ENCODE results near the gene PDZD7. TPM values are rescaled to one million over a fixed set of nuclear protein-coding genes. Genes with fewer than 3 reads are reported as not detected.

The PDZD7 gene
- total and polyA plus RNA-seq, 4 donors, result 0.09 to 1.3 (median 0.55) TPM

GRCh38 chr10:100984672-100985177 lies 46.2 kb downstream of the PDZD7 start:
- DNase-seq, result no peak
- no peak overlapping the region for H3K27ac ChIP-seq (ENCODE audit: low read depth in 1 of 2, low read length in 1 of 2)
- peaks cover 7 to 21% (median 10%) of the 10 kb centered on the region in 5 donors for H3K4me1 ChIP-seq (ENCODE audit: control insufficient read depth in 5 of 5, insufficient read depth in 5 of 5, low read length in 5 of 5)
- H3K4me3 ChIP-seq, result no peak overlapping the region
- ATAC-seq (ENCODE audit: insufficient read depth, low FRiP score), result no peak
- no peak for TF ChIP-seq CTCF (IDR thresholded peaks at IDR 0.05; ENCODE audit: control extremely low read depth, extremely low read depth)
- WGBS, 2 donors, result 76 to 81% methylated on average over 2 of the region's 2 CpGs
- no peaks in the 10 kb centered on the region for H3K9me3 ChIP-seq (ENCODE audit: control insufficient read depth in 4 of 4, insufficient read depth in 3 of 4, low read length in 3 of 4)
- no peaks in the 10 kb centered on the region for H3K27me3 ChIP-seq (ENCODE audit: control insufficient read depth in 3 of 3, insufficient read depth in 3 of 3, low read length in 2 of 3)
- H3K36me3 ChIP-seq (ENCODE audit: control insufficient read depth in 4 of 4, insufficient read depth in 4 of 4, low read length in 4 of 4), result peaks cover 3 to 35% (median 30%) of the 10 kb centered on the region in 4 donors
- no peak overlapping the region for H3K9ac ChIP-seq (ENCODE audit: insufficient read depth in 1 of 2, low read length in 2 of 2)

- H3K4me1 ChIP-seq (ENCODE audit: control insufficient read depth in 5 of 5, insufficient read depth in 5 of 5, low read length in 5 of 5), result peaks cover 7 to 21% (median 10%) of the 10 kb centered on the region in 5 donors
- DNase-seq (no peak), ATAC-seq (ENCODE audit: insufficient read depth, low FRiP score) (no peak)
- H3K27ac ChIP-seq (ENCODE audit: low read depth in 1 of 2, low read length in 1 of 2), result no peak overlapping the region
- H3K9ac ChIP-seq (ENCODE audit: insufficient read depth in 1 of 2, low read length in 2 of 2), result no peak overlapping the region
- H3K36me3 ChIP-seq (ENCODE audit: control insufficient read depth in 4 of 4, insufficient read depth in 4 of 4, low read length in 4 of 4), result peaks cover 3 to 33% (median 28%) of the 10 kb centered on the region in 4 donors
- H3K9me3 ChIP-seq (ENCODE audit: control insufficient read depth in 4 of 4, insufficient read depth in 3 of 4, low read length in 3 of 4), result no peaks in the 10 kb centered on the region
- 83 to 92% methylated on average over 13 of the region's 13 CpGs for WGBS, 2 donors
- TF ChIP-seq CTCF (IDR thresholded peaks at IDR 0.05; ENCODE audit: control extremely low read depth, extremely low read depth), result no peak
- no peak overlapping the region for H3K4me3 ChIP-seq
- H3K27me3 ChIP-seq (ENCODE audit: control insufficient read depth in 3 of 3, insufficient read depth in 3 of 3, low read length in 2 of 3), result no peaks in the 10 kb centered on the region
Observed at GRCh38 chr10:100983868-100984671, 46.9 kb downstream of the PDZD7 start.

GRCh38 chr10:100982916-100983830 lies 47.8 kb downstream of the PDZD7 start:
- 93 to 94% methylated on average over 24 of the region's 24 CpGs for WGBS, 2 donors
- Histone ChIP-seq H3K9me3 (ENCODE audit: control insufficient read depth in 4 of 4, insufficient read depth in 3 of 4, low read length in 3 of 4) (no peaks in the 10 kb centered on the region), H3K36me3 (ENCODE audit: control insufficient read depth in 4 of 4, insufficient read depth in 4 of 4, low read length in 4 of 4) (peaks cover 3 to 34% (median 33%) of the 10 kb centered on the region in 4 donors), H3K27me3 (ENCODE audit: control insufficient read depth in 3 of 3, insufficient read depth in 3 of 3, low read length in 2 of 3) (no peaks in the 10 kb centered on the region), H3K4me1 (ENCODE audit: control insufficient read depth in 5 of 5, insufficient read depth in 5 of 5, low read length in 5 of 5) (peaks cover 2 to 17% (median 10%) of the 10 kb centered on the region in 5 donors), H3K4me3 (no peak overlapping the region), H3K9ac (ENCODE audit: insufficient read depth in 1 of 2, low read length in 2 of 2) (no peak overlapping the region), H3K27ac (ENCODE audit: low read depth in 1 of 2, low read length in 1 of 2) (no peak overlapping the region)
- no peak for ATAC-seq (ENCODE audit: insufficient read depth, low FRiP score)
- DNase-seq, result no peak
- TF ChIP-seq CTCF (IDR thresholded peaks at IDR 0.05; ENCODE audit: control extremely low read depth, extremely low read depth), result no peak

All from lung (tissue), 12 donors.